Dermis blood vessel endothelial cell (primary cell): ENCODE results near the gene NDUFS2. TPM values are rescaled to one million over a fixed set of nuclear protein-coding genes. Genes with fewer than 3 reads are reported as not detected.
A peak's percentile ranks its signal among the peaks of the same experiment; 100 is the strongest.
"Not testable (repeated sequence)": the region's sequence is repeated elsewhere in the genome, so short reads cannot be mapped to it uniquely, and the experiment has no call there.

Experiments
- DNase-seq: peaks from one replicate; pipeline ENCODE4 v3.0.0; 2010
- total RNA-seq: library from RNA; depleted of rRNA; stranded (reverse); fragments of >200 nt; gene quantifications from 2 replicates; pipeline ENCODE4 v1.2.3, GENCODE V29; 2014

The NDUFS2 gene
- total RNA-seq, 1 donor from 2014 or later = 154 TPM

- DNase-seq = no peak
Observed at GRCh38 chr1:161222175-161223019, 20.2 kb downstream of the NDUFS2 start.

DNA sequence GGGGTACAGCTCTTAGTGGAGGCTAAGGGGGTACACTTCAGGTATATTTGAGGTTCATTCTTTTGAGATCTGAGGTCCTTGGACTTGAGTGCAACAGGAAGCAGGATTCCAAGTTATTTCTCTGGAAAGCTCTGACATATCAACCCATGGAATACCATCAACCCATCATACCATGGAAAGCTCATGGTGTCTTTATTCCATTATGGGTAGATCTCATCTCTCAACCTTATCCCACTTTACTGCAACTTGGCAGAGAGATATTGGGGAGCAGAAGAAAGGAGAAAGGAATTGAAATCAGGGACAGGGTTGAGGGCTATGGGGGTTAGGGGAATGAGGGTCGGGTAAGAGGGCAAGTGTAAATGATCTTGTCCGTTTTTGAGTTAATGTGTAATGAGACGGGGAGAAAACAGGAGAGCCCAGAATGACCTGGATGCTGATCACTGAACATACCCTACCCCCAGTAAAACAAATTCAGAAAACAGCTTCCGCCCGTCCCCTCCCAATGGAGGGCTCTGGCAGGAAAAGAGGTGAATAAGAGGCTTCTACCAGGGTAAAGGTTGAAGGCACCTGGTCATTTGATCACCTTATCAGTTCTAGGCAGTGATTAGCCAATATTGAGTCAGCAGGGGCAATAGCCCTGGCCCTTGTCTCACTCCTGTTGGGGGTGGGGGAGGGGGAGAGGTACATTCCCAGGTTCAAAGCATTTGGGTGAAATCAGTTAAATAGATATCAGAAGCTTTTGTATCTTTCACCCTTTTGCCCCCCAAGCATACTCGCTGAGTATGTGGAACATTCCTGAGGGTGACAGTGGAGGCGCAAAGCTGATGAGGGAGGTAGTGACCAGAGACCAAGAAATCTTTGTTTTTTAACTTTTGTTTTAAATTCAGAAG is 21.9 kb downstream of the NDUFS2 start:
- no peak for DNase-seq

DNA sequence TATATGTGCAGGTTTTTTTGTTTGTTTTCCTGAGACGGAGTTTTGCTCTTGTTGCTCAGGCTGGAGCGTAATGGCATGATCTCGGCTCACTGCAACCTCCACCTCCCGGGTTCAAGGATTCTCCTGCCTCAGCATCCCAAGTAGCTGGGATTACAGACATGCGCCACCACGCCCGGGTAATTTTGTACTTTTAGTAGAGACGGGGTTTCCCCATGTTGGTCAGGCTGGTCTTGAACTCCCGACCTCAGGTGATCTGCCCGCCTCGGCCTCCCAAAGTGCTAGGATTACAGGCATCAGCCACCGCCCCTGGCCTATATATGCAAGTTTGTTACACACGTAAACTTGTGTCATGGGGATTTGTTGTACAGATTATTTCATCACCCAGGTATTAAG is 22.5 kb downstream of the NDUFS2 start:
- not testable (repeated sequence) for DNase-seq

DNA sequence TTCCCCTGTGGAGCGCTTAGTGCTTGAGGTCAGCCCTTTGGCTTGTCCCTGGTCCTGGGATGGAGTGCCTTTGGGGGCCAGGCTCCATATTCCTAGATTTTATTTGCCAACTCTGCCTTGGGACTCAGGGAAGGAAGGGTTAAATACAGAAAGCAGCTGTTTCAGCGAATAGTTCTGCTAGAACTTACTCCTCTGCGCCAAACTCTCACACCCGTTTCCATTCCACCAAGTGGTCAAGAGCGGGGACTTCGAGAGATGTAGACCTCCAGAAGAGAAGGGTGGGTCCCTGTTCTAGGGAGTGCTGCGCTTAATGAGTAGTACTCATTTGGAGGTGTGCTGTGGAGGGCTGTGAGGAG is 23.0 kb downstream of the NDUFS2 start:
- DNase-seq = no peak

DNA sequence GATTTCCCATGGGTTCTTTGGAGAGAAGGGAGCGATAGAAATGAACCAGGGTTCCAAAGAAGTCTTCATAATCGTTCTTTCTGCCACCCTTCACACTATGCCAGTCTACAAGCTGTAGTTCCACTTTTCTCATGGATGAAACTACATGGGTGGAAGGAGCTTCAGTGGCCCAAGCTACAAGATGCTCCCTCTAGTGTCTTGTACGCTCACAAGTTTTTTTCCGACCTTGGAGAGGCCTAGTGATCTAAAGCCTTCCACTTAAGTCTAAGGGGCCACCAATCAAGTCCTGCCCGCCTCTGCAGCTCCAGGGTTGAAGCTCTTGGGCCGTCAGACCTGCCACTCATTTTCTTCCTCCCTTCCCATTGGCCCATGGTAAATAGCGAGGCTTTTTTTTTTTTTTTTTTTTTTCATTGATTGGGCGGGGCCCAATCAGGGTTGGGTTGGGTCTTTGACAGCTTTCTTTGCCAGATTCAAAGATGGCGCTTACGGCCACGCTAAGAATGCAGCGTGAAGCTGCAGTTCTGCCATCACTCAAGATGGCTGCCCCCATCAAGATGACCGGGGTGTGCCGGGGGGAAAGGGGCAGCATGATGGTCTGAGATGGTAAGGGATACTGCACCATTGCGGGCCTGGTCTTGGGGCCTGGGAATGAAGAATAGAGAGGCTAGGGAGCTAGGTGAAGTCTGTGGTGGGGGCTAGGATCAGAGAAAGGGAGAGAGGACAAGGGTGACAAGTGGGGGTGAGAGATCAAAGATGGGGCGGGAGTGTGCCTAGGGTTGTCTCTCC is 23.6 kb downstream of the NDUFS2 start, which contains the start of gene TOMM40L:
Gene TOMM40L, plus strand, starts transcription at position 527 of the 786 bp plus-strand sequence. CDS start 430 bp downstream, outside the sequence.
- peak; percentile 99 for DNase-seq

GRCh38 chr1:161226320-161226711 is 24.1 kb downstream of the NDUFS2 start:
- no peak for DNase-seq

- DNase-seq = no peak
Observed at GRCh38 chr1:161226759-161227158, 24.6 kb downstream of the NDUFS2 start.

GRCh38 chr1:161227196-161227871 is 25.2 kb downstream of the NDUFS2 start:
- DNase-seq = peak; percentile 88

DNA sequence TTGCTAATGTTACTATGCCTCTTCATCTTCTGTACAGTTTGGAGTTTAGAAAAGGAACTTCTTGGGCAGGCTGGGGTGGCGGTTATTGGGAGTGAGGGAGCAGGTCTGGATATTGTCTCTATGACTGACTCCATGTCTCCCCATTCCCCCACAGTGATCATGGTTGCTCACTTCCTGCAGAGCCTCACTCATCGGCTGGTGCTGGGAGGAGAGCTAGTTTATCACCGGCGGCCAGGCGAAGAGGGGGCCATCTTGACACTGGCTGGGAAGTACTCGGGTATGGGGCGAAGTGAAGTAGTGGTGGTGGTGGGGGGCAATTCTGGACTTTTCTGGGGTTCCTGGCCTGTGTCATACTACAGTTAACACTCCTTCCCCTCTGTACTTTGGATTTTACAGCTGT is 25.9 kb downstream of the NDUFS2 start:
- DNase-seq = peak; percentile 31

- peak; percentile 29 for DNase-seq
Observed at GRCh38 chr1:161229896-161230295, 27.7 kb downstream of the NDUFS2 start.

GRCh38 chr1:161230762-161231161 is 28.6 kb downstream of the NDUFS2 start:
- DNase-seq = no peak

- no peak for DNase-seq
Observed at GRCh38 chr1:161233102-161233501, 30.9 kb downstream of the NDUFS2 start.

GRCh38 chr1:161235957-161236775 is 34.0 kb downstream of the NDUFS2 start:
- no peak for DNase-seq

GRCh38 chr1:161238039-161238473 is 35.9 kb downstream of the NDUFS2 start, which contains the start of gene NR1I3:
Gene NR1I3 (minus strand): TSS chr1:161238203. CDS start chr1:161236565, 1,638 bp downstream.
- DNase-seq = no peak

GRCh38 chr1:161241682-161242081 is 39.5 kb downstream of the NDUFS2 start:
- no peak for DNase-seq

- no peak for DNase-seq
Observed at GRCh38 chr1:161242313-161242712, 40.1 kb downstream of the NDUFS2 start.

GRCh38 chr1:161244888-161245287 is 42.7 kb downstream of the NDUFS2 start:
- no peak for DNase-seq

GRCh38 chr1:161250100-161250499 is 47.9 kb downstream of the NDUFS2 start:
- DNase-seq = not testable (repeated sequence)

GRCh38 chr1:161250829-161251228 is 48.7 kb downstream of the NDUFS2 start:
- DNase-seq = no peak

- no peak for DNase-seq
Observed at GRCh38 chr1:161251579-161251978, 49.4 kb downstream of the NDUFS2 start.

GRCh38 chr1:161255302-161255701 is 53.1 kb downstream of the NDUFS2 start:
- DNase-seq = not testable (repeated sequence)
